Dendritic cell treated with granulocyte-macrophage colony-stimulating factor and Interleukin-4, amounts not matched to agents 40 ng/mL and 50 ng/mL, for 4 days (primary cell): Measurements from ENCODE around the gene OSBPL2.

Experiments
- H3K27ac Mint-ChIP-seq: one replicate; pipeline ENCODE4 v1.8.0; 2022; ENCODE audit warnings: mild to moderate bottlenecking, mixed read lengths
- H3K27me3 Mint-ChIP-seq: one replicate; pipeline ENCODE4 v1.8.0; 2022; ENCODE audit warnings: mild to moderate bottlenecking, mixed read lengths
- H3K36me3 Mint-ChIP-seq: one replicate; pipeline ENCODE4 v1.8.0; 2022; ENCODE audit warnings: low read depth, mixed read lengths
- H3K4me1 Mint-ChIP-seq: one replicate; pipeline ENCODE4 v1.8.0; 2022; ENCODE audit warnings: low read depth, mixed read lengths
- H3K4me3 Mint-ChIP-seq: one replicate; pipeline ENCODE4 v1.8.0; 2022; ENCODE audit warnings: mild to moderate bottlenecking, moderate library complexity, mixed read lengths
- H3K9me3 Mint-ChIP-seq: one replicate; pipeline ENCODE4 v1.8.0; 2022; ENCODE audit warnings: mixed read lengths
- intact Hi-C: fragments of 100-400 bp; cut with micrococcal nuclease; formaldehyde crosslinking; loops from one replicate; pipeline ENCODE4 v1.15.0; 2022

The OSBPL2 gene

DNA sequence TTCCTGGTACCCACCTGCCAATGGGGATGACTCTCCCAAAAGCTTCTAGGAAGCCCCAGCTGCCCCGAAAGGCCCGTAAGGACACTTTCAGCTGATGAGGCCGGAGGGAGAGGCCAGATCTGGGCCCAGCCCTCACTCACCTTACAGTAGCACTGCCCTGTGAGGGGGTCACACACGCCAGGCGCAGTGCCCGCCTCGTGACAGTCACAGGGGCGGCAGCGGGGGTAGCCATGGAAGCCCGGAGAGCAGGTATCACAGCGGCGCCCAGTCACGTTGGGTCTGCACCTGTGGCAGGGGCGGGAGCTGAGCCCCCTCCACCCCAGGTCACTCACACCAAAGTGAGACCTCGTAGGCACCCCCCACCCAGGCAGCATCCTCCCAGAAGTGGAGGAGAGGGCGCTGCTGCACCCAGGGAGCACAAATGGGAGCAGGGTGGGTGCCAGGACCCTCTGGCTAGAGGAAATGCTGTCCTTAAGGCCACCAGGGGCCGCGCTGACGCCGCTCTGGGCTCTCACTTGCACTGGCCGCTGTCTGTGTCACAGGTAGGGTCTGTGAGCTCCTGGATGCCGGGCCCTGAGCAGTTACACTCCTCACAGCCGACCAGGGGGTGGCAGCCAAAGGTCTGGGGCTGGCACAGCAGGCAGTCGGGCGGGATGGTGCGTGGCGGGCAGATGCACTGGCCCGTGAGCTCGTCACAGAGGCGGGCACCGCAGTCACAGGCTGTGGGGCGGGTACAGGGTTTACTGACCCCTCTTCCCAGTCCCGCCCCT, 89.6 kb downstream of the OSBPL2 start:
- Mint-ChIP-seq H3K9me3 (no peaks in the 10 kb centered on the region), H3K4me1 (no peaks in the 10 kb centered on the region), H3K36me3 (no peaks in the 10 kb centered on the region), H3K27ac (no peak overlapping the region), H3K4me3 (no peak overlapping the region), H3K27me3 (no peaks in the 10 kb centered on the region)
- intact Hi-C loops = no loop called here

GRCh38 chr20:62328684-62329388, 90.5 kb downstream of the OSBPL2 start:
- Mint-ChIP-seq H3K4me3 (no peak overlapping the region), H3K36me3 (no peaks in the 10 kb centered on the region), H3K4me1 (no peaks in the 10 kb centered on the region), H3K27me3 (no peaks in the 10 kb centered on the region), H3K9me3 (no peaks in the 10 kb centered on the region), H3K27ac (no peak overlapping the region)
- intact Hi-C loops = no loop called here

- H3K9me3 Mint-ChIP-seq = no peaks in the 10 kb centered on the region
- no peaks in the 10 kb centered on the region for H3K36me3 Mint-ChIP-seq
- H3K27me3 Mint-ChIP-seq = no peaks in the 10 kb centered on the region
- H3K4me1 Mint-ChIP-seq = no peaks in the 10 kb centered on the region
- H3K4me3 Mint-ChIP-seq = no peak overlapping the region
- no peak overlapping the region for H3K27ac Mint-ChIP-seq
- intact Hi-C loops = no loop called here
Observed at GRCh38 chr20:62329389-62330377, 91.4 kb downstream of the OSBPL2 start.

DNA sequence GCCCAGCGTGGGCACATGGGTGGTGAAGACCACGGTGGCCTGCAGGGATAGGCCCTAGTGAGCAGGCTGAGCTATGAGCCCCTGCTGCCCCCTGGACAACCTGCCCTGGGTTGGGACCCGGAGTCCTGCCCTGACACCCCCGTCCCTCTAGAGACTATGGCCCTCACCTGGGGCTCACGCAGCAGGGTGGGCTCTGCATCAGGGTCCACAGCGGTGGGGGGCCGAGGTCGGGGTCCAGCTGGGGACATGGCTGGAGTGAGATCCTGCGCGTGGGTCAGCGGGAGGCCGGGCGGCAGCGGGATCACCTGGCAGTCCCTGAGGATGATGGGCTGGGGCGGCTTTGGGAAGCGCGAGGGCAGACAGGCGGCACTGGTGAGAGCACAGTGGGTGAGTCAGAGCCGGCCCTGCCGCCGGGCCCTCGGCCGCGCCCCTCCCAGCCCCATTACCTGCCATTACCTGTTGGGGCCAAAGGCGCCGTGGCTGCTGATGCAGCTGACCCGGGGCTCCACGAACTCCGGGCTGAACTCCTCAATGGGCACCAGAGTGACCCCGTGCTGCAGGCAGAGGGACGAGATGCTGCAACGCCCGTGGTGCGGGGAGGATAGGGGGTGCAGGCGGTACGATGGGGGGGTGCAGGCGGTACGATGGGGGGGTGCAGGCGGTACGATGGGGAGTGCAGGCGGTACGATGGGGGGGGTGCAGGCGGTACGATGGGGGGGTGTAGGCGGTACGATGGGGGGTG, 92.4 kb downstream of the OSBPL2 start:
- H3K4me1 Mint-ChIP-seq = no peaks in the 10 kb centered on the region
- no peak overlapping the region for H3K4me3 Mint-ChIP-seq
- intact Hi-C loops = no loop called here
- no peak overlapping the region for H3K27ac Mint-ChIP-seq
- no peaks in the 10 kb centered on the region for H3K36me3 Mint-ChIP-seq
- no peaks in the 10 kb centered on the region for H3K27me3 Mint-ChIP-seq
- H3K9me3 Mint-ChIP-seq = no peaks in the 10 kb centered on the region

DNA sequence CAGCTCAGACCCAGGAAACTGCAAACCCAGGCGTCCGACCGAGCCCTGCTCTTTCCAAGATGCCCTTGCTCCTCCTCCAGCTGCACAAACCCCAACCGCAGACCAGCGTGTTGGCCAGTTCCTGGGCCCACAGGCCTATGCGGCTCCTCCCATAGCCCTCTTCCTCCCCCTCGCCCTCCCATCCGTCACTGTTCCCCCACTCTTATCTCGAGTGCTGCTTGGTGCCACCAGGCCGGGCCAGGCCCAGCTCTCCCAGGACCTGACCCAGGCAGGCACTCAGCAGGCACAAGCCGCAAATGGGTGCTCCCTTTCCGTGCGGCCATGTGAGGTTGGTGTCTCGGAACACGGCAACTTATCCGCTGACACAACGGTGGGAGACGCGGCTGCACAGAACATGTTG, 93.0 kb downstream of the OSBPL2 start:
- intact Hi-C loops = no loop called here
- Mint-ChIP-seq H3K4me3 (no peak overlapping the region), H3K4me1 (no peaks in the 10 kb centered on the region), H3K36me3 (no peaks in the 10 kb centered on the region), H3K9me3 (no peaks in the 10 kb centered on the region), H3K27me3 (peaks cover 1% of the 10 kb centered on the region), H3K27ac (no peak overlapping the region)

DNA sequence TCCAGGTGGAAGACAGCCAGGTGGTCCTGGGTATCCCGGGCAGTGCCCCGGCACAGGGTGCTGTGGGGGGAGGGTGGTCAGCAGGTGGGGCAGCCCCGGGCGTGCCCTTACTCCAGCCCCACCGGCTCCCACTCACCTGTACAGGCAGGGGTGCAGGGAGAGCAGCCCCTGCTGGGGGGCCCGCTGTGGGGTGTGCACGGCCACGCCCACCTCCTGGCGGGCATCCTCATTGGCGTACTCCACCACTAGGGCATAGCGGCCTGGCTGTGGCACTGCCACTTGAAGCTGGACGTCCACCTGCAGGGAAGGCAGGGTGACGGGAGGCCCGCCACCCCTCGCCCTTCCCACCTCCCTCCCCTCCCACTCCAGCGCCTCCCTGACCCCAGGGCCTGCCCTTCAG, 94.1 kb downstream of the OSBPL2 start:
- Mint-ChIP-seq H3K27me3 (peaks cover 1% of the 10 kb centered on the region), H3K4me1 (peaks cover 7% of the 10 kb centered on the region), H3K4me3 (no peak overlapping the region), H3K9me3 (no peaks in the 10 kb centered on the region), H3K27ac (no peak overlapping the region), H3K36me3 (no peaks in the 10 kb centered on the region)
- intact Hi-C loops = no loop called here

DNA sequence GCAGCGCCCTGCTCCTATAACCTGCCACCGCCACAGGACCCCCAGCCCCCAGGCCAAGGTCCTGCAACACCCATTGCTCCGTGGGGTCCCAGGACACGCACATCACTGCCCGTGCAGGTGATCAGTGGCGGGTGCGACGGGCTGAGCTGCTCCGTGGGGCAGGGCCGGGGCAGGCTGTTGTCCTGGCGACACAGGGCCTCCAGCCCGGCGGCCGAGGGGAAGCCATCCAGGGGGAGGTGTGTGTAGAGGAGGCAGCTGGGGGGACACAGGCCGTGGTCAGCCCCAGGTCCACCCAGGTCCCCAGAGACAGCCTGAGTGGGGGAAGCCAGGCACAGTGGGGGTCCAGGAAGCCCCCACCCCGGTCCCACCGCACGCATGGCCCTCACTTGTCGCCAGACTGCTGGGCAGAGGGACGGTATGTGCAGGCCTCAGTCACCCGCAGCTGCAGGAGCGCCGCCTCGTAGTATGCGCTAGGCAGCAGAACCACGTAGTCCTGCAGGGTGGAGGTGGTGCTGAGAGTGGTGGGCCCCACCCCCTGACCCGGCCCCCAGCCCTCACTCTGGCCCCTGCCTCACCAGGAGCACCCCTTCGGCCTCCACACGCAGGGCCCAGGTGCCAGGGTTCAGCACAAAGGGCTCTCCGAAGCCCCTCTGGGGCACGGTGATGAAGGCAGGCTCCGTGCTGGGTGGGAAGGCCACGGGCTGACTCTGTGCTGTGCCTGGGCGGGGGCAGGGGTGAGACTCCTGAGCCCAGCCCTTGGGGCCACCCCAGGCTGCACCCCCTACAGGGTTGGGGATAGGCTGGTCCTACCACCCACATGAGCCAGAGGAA, 94.9 kb downstream of the OSBPL2 start:
- H3K4me3 Mint-ChIP-seq = no peak overlapping the region
- no peaks in the 10 kb centered on the region for H3K9me3 Mint-ChIP-seq
- H3K27ac Mint-ChIP-seq = no peak overlapping the region
- peaks cover 1% of the 10 kb centered on the region for H3K27me3 Mint-ChIP-seq
- no peaks in the 10 kb centered on the region for H3K36me3 Mint-ChIP-seq
- intact Hi-C loops = no loop called here
- H3K4me1 Mint-ChIP-seq = peaks cover 15% of the 10 kb centered on the region

GRCh38 chr20:62333820-62334595, 95.7 kb downstream of the OSBPL2 start:
- Mint-ChIP-seq H3K27me3 (peaks cover 1% of the 10 kb centered on the region), H3K9me3 (no peaks in the 10 kb centered on the region), H3K4me3 (no peak overlapping the region), H3K27ac (no peak overlapping the region), H3K36me3 (no peaks in the 10 kb centered on the region), H3K4me1 (peaks cover 15% of the 10 kb centered on the region)
- intact Hi-C loops = no loop called here

GRCh38 chr20:62334881-62335280, 96.6 kb downstream of the OSBPL2 start:
- intact Hi-C loops = no loop called here
- H3K27me3 Mint-ChIP-seq = peaks cover 1% of the 10 kb centered on the region
- no peak overlapping the region for H3K27ac Mint-ChIP-seq
- H3K4me3 Mint-ChIP-seq = no peak overlapping the region
- no peaks in the 10 kb centered on the region for H3K36me3 Mint-ChIP-seq
- H3K9me3 Mint-ChIP-seq = no peaks in the 10 kb centered on the region
- peaks cover 23% of the 10 kb centered on the region for H3K4me1 Mint-ChIP-seq

DNA sequence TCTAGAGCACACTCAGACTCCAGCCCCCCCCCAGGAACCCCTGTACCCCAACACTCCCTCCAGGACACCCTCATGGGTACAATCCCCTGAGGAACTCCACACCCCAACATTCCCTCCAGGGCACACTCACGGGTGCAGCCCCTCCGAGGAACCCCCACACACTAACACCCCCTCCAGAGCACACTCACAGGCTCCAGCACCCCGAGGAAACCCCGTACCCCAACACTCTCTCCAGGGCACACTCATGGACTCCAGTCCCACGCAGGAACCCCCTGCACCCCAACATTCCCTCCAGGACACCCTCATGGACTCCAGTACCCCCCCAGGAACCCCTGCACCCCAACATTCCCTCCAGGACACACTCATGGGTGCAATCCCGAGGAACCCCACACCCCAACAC, 97.2 kb downstream of the OSBPL2 start:
- peaks cover 27% of the 10 kb centered on the region for H3K4me1 Mint-ChIP-seq
- intact Hi-C loops = no loop called here
- H3K4me3 Mint-ChIP-seq = no peak overlapping the region
- no peaks in the 10 kb centered on the region for H3K9me3 Mint-ChIP-seq
- no peak overlapping the region for H3K27ac Mint-ChIP-seq
- no peaks in the 10 kb centered on the region for H3K36me3 Mint-ChIP-seq
- peaks cover 3% of the 10 kb centered on the region for H3K27me3 Mint-ChIP-seq

GRCh38 chr20:62336329-62336728, 98.0 kb downstream of the OSBPL2 start:
- Mint-ChIP-seq H3K4me1 (peaks cover 27% of the 10 kb centered on the region), H3K9me3 (no peaks in the 10 kb centered on the region), H3K36me3 (no peaks in the 10 kb centered on the region), H3K27ac (no peak overlapping the region), H3K4me3 (no peak overlapping the region), H3K27me3 (peaks cover 5% of the 10 kb centered on the region)
- intact Hi-C loops = no loop called here

DNA sequence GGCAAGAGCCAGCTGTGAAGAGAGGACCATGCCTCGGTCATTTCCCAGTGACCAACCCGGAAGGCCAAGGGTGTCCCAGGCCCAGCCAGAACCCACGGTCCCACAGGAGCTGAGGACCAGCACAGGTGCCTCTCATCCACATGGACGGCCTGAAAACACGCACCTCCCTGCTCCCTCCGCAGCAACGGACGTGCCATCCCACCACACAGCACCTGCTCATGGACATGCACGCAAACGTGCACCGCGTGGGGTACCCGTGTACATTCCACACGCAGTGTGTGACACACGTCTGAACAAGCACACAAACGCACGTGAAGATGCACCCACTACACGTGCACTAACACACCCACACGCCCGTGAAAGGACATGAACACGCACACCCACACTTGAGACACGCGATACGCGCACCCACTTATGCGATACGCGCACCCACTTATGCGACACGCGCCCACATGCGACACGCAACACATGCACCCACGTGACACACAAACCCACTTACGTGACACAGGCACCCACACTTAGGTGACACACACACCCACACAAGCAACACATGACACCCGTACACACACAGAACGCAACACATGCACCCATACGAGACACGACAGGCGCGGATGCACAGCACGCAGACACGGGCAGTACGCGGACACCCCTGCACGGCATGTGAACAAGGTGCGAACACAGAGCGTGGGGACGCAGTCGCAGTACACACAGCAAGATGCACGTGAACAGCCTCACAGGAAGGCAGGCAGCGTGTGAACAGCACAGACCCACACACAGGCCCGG, 98.6 kb downstream of the OSBPL2 start:
- Mint-ChIP-seq H3K36me3 (no peaks in the 10 kb centered on the region), H3K4me1 (peaks cover 27% of the 10 kb centered on the region), H3K27ac (no peak overlapping the region), H3K4me3 (no peak overlapping the region), H3K9me3 (no peaks in the 10 kb centered on the region), H3K27me3 (peaks cover 7% of the 10 kb centered on the region)
- intact Hi-C loops = no loop called here
